ENCODE measurements around the gene ARHGAP29.
A peak's percentile ranks its signal among the peaks of the same experiment; 100 is the strongest.

The ARHGAP29 gene

DNA sequence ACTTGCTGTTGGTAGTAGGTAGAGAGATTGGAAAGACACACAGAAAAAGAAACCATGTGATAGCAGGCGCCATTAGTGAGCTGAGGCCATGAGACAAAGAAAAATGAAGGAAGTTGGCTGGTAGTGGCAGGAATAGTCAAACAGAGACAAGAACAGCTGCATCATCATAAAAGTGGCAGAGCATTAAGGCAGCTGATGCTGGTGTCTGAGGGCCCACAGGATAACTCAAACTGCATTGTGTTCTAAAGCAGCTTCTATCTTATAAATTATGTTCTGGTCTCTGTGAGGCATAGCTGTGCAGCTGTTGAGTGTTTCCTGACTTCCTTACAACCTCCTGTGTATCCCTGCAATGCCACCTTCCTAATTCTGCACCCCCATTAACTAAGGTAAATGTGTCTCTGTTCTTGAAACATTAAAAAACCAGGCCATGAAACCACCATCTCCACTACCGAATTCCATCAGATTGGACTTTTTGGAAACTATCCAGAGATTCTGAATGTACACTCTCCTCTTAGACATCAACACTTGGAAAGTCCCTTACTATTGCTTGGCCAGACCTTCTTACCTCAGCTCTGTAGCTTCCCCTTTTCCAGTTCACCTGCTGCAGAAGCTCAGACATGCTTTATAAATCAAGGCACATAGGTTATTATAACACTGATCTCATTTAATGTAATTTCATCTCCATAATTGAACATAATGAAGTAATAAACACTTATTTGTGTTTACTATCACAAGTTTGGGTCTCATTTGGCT lies 23.4 kb upstream of the ARHGAP29 start:
- DNase-seq, result no peak

DNA sequence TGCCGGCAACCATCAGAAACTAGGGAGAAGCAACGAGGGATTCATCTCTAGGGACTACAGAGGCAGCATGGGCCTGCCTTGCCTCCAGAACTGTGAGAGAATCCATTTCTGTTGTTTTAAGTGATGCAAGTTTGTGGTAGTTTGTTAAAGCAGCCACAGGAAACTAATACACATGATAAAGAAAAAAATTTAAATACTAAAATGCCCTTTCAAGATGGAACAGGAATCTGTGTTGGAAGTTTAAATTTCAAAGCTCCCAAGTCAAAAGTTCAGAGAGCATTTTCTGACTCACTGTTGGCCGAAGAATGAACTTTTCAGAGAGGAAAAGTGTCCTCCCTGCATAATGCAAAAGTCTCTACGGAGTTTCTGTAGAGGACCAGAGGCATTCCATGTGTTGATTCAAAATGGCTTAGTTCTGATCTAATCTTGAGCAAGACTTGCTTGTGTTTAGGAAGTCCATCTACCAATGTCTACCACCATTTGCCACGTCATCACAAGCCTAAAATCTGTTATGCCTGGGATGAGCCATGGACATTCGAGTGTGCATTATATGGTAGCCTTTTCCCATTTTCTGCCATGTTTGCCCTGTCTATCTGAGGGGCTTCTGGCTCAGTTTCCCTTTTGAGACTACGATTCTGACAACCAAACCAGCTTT lies 22.4 kb upstream of the ARHGAP29 start:
- no peak for DNase-seq

DNA sequence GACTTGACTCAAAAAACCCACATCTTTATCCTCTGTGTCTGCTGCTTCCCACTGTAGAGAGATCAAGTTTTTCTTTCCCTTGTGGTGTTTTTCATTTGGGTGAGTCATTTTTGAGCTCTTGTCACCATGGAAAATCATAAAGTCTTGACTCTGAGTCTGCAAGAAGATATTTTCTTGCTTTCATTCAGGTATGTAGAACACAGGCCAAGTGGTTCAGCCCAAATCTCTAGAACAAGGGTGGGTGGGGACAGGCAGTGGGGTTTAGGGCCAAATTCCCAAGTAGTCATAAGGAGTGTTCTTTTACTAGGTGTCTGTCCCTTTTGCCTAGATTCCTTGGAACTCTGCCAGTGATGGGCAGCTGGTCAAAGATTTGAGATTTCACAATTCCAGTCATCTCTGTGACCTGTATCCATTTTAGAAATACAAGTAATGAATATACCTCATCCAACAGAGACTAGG lies 21.5 kb upstream of the ARHGAP29 start:
- no peak for DNase-seq

DNA sequence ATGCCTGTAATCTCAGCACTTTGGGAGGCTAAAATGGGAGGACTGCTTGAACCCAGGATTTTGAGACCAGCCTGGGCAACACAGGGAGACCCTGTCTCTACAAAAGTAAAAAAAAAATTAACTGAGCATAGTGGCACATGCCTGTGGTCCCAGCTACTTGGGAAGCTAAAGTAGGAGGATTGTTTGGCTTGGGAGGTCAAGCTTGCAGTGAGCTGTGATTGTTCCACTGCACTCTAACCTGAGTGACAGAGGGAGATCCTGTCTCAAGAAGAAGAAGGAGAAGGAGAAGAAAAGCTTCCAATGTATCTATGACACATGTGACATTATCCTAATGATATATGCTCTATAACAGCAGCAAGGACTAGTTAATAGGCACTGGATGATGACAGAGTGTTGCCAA lies 20.1 kb upstream of the ARHGAP29 start:
- DNase-seq, result no peak

DNA sequence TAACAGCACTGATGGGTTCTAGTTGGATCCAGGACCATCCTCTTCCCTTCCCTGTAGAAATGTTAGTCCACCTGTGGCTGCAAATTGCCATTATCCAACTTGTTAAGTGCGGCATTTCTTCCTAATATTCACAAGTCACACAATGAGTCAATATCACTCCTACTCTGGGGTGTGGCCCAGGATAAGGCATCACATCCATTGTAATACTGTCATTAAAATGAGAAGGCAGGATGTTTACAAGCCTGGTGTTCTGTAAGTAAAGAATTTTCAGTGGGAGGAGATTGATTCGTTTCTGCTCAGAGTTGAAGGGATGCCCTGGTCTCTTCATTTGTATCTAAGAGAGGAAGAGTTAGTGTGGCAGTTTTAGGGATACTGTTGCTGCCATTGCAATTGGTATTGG lies 18.1 kb upstream of the ARHGAP29 start:
- no peak for DNase-seq

DNA sequence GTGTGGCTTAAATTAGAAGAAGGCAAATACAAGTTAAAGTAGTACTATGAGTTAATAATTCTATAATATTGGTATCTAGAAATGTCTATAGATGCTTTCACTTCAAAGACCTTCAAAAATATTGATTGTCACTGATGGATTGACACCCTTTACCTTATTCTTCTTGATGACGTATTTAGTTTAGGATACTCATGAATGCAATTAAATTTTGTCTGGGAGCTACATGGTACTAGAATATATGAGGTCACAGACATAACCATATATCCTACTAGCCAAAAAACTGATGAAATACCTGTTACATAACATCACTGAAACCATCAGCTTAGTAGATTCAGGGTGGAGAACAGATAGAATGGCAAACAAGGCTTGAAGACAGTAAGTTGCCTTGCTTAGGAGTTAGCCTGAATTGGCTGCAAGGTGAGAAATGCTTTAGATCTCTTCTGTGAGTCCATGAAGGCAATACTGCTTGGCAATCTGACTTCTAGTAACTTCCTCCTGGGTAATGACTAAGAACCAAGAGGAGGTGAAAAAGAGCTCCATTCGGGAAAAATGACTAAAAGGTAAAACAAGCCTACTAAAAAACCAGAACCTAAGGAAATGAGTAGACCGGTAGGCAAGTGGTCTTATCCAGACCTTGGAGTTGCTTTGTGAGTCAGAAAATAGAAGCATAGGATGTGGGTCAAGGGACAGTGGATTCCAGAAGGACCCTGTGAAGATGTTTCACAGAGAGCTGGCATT lies 16.9 kb upstream of the ARHGAP29 start:
- DNase-seq, result no peak

DNA sequence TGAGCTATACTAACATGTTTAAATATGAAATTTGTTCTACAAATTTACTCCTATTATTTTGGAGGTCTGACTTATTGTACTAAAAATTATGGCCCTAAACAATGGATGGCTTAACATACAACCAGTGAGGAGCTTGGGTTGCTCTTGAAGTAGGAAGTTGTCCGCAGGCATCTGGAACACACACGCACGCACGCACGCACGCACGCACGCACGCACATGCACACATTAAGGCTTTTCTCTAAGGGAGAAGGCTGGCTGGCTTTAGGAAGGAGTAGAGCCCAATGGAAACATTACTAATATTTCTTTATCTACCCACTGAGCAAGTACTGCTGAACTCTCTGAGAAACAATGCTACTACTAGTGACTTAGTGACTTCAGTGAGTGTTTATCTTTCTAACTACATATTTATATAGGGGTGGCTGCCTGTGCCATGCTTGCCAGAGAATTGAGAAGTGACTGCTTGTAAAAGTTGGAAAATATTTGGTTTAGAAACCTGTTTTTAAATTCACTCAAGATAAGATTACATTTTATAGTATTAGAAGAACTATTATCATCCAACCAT lies 16.2 kb upstream of the ARHGAP29 start:
- no peak for DNase-seq

DNA sequence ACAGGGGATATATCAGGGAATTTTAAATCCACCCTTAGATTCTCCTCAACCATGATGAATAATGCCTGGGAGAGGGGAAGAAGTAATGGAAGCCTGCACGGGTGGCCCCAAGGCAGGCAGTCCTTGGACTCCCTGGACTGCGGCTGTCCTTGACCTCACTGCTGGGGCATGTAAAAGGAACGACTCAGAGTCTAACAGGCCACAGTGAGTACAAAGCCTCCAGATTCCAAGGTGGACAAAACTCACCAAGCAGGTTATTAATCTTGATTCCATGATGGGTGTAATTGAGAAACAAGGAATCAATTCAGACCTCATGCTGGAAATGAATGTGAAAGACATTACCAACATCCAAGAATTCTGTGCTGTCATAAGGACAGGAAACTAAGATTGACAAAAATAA lies 13.0 kb upstream of the ARHGAP29 start:
- no peak for DNase-seq

DNA sequence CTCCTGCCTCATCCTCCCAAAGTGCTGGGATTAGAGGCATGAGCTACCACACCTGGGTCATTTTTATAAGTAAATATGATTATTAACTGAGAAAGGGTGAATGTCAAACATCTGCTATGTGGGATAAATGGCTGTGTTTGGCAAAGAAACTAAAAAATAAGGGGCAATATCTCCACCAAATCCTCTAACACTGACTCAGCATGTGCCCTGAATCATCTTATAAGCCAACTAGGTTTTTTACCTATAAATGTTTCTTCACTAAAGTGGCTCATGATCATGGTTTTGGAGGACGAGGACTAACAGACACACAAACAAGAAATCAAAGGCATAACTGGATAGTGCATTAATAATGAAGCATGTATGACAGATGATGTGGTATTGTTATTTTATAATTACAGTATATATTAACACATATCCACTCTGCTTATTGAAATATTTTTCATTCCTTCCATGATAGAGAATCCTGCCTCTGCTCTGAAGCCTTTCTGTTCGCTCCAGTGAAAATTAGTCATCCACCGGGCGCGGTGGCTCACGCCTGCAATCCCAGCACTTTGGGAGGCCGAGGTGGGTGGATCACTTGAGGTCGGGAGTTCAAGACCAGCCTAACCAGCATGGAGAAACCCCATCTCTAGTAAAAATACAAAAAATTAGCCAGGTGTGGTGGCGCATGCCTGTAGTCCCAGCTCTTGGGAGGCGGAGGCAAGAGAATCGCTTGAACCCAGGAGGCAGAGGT lies 11.7 kb upstream of the ARHGAP29 start:
- no peak for DNase-seq

DNA sequence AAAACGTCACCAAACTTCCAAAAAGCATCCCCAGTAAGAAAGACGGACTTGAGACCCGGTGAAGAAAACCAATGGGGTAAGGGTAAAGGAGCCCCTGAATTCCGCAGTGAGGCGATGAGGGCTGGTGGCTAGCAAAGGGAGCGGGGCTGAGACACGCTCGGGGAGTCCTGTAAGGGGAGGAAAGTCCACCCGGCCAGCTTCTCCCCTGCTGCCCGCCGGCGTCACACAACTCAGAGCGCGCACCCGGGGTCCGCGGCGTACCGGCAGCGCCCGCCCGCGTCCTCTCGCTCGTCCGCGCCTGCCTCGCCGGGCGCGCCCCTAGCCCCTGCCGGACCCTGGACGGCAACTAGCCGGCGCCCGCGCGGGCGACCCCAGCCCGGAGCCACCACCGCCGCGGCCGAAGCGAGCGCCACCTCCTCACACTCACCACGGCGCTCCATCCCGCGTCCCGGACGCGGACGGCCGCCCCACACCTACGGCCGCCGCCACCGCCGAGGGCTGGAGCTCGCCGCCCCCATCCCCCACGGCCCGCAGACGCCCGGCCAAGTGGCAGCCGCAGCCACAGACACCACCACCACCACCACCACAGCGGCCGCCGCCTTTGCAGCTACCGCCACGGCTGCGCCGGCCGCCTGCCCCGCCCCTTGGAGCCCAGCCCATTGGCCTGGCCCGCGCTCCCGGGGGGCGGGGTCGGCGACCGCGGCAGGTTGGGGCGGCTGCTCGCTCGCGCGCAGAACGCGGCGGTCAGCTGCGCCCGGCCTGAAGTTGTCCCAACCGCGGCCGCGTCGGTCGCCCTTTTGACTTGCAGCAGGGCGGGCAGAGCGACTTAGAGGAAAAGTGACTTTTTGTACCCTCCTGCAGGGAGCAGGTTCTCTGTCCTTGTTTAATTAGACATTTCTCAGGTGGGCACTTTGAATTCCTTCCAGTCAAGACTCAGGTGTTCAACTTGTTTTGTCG lies 10.0 kb upstream of the ARHGAP29 start:
- DNase-seq, result peak; percentile 12

DNA sequence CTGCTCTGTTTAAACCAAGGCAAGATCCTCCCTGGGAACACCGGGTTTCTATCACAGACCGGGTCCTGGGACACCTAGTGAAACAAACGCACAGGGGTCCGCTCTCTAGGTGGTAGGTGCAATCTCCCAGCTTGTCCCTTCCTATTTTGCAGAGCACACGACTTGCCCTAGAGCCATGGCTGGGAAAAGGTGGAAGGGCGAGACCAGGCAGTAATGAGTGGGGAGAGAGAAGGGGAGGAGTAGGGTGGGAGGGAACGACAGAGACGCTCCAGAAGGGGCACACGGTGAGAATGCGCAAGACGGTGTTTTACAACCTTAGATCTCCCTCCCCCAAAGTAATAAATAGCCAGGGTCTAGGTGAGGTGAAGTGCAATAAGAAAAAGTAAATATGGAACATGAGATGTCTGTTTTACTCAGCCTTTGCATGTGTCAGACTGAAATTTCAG lies 9.3 kb upstream of the ARHGAP29 start:
- no peak for DNase-seq

DNA sequence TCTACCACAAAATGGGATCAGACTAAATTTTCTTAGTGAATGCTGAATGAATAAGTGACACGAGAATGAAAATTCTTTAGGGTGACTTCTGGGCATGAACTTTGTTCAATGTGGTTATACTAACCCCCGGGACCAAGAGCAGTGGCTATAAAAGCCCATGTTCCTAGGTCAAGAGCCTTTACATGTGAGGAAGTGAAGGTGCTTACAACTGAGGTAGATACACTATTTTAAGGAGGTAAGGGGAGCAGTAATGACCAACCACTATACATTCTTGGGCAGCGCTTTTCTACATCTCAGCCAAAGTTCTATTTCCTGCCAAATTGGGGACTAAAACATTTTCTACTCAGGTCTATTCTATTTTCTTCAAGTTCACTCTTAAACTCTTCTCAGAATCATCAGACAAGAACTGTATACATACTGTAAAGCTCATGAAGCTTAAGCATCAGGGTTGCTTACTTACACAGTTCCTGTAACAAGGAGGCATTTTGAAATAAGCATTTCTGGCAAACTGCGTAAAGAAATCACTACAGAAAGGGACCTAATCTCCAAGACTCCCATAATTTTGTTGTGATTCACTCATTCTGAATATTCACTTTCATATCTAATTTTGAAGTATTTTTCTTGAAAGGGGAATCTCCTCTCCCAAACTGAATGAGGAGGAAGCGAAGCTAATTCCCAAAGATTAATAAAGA lies 8.5 kb upstream of the ARHGAP29 start:
- no peak for DNase-seq

DNA sequence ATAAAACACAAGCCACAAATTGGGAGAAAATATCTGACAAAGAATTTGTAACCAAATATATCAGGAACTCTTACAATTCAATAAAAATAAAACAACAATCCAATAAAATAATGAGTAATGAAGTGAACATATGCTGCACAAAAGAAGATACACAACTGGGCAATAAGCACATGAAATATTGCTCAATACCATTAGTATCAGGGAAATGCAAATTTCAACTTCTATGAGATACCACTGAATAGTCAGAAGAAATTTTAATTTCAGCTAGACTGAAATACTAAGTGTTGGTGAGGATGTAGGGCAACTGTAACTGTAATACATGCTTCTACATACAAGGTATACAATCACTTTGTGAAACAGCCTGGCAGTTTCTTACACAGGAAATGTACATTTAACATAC lies 7.4 kb upstream of the ARHGAP29 start:
- DNase-seq, result no peak

DNA sequence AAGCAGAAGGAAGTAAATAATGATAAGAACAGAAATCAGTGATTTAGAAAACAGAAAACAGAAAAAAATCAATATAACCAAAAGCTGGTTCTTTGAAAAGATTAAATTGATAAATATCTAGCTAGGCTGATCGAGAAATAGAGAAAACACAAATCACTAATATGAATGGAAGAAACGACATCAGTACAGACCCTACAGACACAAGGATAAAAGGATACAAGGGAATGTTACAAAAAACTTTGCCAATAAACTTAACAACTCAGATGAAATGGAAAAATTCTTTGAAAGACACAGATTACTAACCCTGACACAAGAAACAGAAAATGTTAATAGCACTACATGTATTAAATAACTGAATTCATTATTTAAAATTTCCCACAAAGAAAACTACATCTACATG lies 6.3 kb upstream of the ARHGAP29 start:
- DNase-seq, result no peak

DNA sequence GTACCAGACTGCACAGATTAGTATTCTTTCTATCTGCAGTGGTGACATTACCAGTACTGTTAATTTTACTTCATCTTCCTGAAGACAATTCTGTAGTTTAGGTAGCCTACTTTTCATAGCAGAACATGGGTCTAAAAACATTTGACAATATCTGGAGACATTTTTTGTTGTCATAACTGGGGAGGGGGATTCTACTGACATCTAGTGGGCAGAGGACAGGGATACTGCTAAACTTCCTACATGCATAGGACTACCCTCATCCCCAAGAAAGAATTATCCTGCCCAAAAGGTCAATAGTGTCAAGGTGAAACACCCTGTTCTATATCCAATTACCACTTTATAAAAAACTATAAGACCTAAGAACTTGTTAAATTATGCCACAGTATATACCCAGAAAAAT lies 3.4 kb upstream of the ARHGAP29 start:
- DNase-seq, result peak; percentile 4

DNA sequence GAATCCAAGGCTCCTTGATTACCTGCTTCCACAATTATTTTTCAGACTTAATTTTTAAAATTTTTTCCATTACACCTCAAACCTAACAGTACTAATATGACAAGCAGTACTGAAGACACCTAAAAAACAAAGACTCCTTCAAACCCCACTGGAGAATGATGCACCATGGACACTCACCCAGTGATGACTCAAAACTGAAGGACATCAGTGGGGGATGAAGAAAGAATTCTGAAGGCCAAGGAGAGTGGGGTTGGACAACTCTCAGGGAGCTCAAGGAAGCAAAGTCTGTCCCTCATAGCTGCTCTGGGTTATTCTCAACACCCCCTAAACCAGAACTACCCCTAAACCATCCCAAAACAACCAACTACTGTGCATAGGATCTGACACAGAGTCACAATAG lies 2.4 kb upstream of the ARHGAP29 start:
- no peak for DNase-seq

DNA sequence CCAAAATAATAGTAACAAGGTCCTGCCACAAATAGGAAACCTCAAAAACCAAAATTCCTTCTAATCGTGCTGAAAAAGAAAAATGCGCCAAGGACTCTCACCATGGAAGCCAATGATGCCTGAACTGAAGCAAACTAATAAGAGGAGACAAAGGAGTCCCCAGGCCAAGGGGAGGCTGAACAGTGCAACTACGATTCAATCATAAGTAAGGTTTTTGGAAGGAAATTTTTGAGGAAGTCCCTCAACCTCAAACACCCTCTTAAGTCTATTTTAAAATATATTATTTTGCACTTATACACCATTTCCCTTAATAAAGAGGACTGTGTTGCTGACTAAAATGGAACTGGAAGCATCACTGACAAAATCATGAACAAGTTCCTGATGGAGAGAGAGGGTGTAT lies 1.7 kb upstream of the ARHGAP29 start:
- no peak for DNase-seq

DNA sequence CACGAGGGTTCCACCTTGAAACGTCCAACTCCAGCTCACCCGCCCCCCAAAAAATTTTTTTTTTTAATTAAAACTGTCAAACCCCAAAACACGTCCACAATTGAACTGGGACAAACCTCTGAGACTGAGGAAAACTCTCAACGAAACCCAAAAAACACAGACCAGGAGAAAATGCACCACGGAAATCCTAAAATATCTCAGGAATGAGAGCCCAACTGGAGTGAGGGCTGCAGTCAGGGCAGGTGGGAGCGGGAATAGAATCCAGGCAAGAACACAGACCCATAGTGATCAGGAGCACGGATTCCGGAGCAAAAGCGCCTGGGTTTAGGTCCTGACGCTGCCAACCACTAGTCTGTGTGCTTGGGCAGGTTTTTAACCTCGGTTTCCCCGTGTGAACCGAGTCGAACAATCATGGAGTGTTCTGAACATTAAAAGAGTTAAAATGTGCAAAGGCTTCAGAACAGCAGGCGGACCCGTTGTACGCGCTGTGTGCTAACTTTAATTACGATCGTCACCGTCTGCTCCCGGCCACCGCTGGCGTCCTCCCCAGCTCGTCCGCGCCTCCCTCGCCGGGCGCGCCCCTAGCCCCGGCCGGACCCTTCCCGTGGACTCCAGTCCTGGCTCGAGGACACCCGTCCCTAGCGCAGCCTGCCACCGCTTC lies 624 bp downstream of the ARHGAP29 start:
- DNase-seq, result no peak

DNA sequence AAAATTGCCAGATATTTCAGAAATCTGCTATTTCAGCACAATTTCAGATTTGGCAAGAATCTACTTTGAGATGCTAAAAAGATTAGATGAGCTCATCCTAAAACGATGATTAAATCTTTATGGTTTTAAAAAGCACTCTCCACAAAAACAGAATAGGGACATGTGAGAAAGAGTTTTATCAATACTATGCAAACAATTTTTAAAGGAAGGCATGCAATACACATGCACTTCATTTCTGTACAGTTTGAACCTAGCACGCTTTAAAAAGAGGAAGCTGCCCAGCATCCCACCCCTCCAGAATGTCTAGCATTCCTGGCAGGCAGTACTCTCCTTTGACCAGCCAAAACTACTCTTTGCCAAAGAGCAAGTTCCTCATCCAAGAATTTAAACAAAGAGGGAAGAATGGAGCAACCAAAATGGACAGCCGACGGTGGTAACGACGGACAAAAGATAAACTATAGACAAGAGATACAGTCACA lies 1.3 kb downstream of the ARHGAP29 start:
- no peak for DNase-seq

All from NCI-H748 treated with DMSO at 0.1 percent for 48 hours (cell line).